Measurements from ENCODE around the gene FAM237B. TPM values are rescaled to one million over a fixed set of nuclear protein-coding genes. Genes with fewer than 3 reads are reported as not detected.
"Not testable (repeated sequence)": the region's sequence is repeated elsewhere in the genome, so short reads cannot be mapped to it uniquely, and the experiment has no call there.

FAM237B gene
- total RNA-seq (2022) = not detected in 2 replicates
- Bru-seq, nascent RNA = percentile 11 among the genes with signal in this experiment
- not detected for BruChase-seq, experiment 1, labeled RNA remaining after a 2-hour chase
- BruChase-seq, experiment 2, labeled RNA remaining after a 6-hour chase = not detected
- long read RNA-seq = 0 reads

DNA sequence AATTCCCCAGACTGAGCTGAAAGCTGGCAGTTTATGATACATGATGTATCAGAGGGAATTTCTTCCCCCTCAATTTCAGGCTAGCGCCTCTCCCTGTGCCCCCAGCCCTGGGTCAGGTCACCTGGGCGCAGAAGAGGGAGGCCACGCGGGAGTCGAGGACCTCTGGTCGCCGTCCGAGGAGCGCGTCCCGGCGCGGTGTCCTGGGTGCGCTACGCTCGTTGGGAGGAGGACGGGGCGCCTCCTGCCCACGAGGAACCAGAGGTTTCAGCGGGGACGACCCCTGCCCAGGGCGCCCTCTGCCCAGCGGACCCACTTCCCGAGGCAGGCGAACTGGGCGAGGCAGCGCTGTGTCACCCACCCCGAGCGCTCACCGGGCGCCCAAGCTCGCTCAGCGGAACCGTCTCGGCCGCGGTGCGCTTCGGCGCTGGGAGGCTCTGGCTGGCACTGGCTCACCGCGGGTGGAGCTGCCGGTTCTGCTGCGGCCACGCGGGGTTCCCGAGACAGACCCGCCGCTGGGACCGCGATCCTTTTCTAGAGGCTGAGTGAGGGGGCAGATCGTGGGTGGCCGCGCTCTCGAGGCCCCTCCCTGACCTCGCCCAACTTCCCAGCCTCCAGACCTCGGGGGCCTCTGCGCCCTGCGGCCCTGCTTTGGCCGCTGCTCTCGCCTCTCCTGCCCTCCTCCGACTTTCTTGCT is at the start of gene FAM237B:
Gene FAM237B, minus strand, starts transcription at position 504 of the 694 bp plus-strand sequence. CDS start 1,556 bp downstream, outside the sequence.
- peak within 1 kb of the TSS; percentile 87 for H3K4me3 Mint-ChIP-seq (ENCODE audit: unreplicated experiment)

DNA sequence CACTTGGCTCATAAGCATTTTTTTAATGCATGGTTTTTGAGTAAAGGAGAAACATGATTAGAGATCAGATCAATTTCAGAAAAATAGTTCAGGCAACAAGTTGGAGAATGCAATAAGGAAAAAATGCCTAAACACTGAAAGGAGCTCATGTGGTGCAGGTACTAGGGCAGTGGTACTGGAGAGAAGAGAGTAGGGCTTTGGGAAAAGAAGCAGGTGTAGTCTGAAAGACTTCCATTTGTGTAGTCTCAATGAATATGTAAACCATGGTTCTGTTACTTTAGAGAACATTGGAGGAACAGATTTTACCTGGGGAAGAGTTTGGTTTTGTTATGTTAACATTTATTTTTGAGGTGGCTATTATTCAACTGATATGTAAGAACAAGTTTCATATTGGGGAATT is 30.9 kb upstream of the FAM237B start:
- no peaks in the 10 kb centered on the region for H3K9me3 ChIP-seq
- BruUV-seq (replicated peaks) = no TSS peak
- Mint-ChIP-seq H3K4me1 (ENCODE audit: low read depth, unreplicated experiment) (peaks cover 24% of the 10 kb centered on the region), H3K36me3 (ENCODE audit: insufficient read depth, unreplicated experiment) (peaks cover 14% of the 10 kb centered on the region), H3K4me3 (ENCODE audit: unreplicated experiment) (no peak overlapping the region), H3K27ac (ENCODE audit: unreplicated experiment) (no peak overlapping the region), H3K9me3 (ENCODE audit: unreplicated experiment) (peaks cover 9% of the 10 kb centered on the region), H3K27me3 (ENCODE audit: insufficient read depth, unreplicated experiment) (no peaks in the 10 kb centered on the region)
- POLR2A ChIA-PET = no interaction called here
- intact Hi-C loops (cut with micrococcal nuclease; ENCODE audit: unreplicated experiment) = no loop called here
- H3K36me3 ChIP-seq (ENCODE audit: control insufficient read depth, insufficient read depth, low read length) = no peaks in the 10 kb centered on the region
- TF ChIP-seq, protein P1, sequence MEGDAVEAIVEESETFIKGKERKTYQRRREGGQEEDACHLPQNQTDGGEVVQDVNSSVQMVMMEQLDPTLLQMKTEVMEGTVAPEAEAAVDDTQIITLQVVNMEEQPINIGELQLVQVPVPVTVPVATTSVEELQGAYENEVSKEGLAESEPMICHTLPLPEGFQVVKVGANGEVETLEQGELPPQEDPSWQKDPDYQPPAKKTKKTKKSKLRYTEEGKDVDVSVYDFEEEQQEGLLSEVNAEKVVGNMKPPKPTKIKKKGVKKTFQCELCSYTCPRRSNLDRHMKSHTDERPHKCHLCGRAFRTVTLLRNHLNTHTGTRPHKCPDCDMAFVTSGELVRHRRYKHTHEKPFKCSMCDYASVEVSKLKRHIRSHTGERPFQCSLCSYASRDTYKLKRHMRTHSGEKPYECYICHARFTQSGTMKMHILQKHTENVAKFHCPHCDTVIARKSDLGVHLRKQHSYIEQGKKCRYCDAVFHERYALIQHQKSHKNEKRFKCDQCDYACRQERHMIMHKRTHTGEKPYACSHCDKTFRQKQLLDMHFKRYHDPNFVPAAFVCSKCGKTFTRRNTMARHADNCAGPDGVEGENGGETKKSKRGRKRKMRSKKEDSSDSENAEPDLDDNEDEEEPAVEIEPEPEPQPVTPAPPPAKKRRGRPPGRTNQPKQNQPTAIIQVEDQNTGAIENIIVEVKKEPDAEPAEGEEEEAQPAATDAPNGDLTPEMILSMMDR (IDR thresholded peaks at IDR 0.05; ENCODE audit: insufficient read depth in 1 of 2, low read depth in 1 of 2, low read length in 1 of 2, severe bottlenecking in 1 of 2, unreplicated experiment in 1 of 2) = no peak
- peaks cover 15% of the 10 kb centered on the region for H3K4me1 ChIP-seq
- no peak overlapping the region for H3K4me3 ChIP-seq (ENCODE audit: low read depth, low read length)
- H3K27me3 ChIP-seq (replicated peaks; ENCODE audit: control insufficient read depth, insufficient read depth, low read length) = no peaks in the 10 kb centered on the region
- CTCF ChIA-PET = no interaction called here
- DNase-seq = no peak

More for the DNA sequence above, at the start of gene FAM237B:
- H3K27me3 ChIP-seq (replicated peaks; ENCODE audit: control insufficient read depth, insufficient read depth, low read length) = no peaks in the 10 kb centered on the region; the same call in 1 of the 2 replicates
- BruUV-seq (replicated peaks) = no TSS peak
- peaks cover 8% of the 10 kb centered on the region; the same call in 1 of the 2 replicates for H3K4me1 ChIP-seq
- no peak within 1 kb of the TSS for H3K27ac Mint-ChIP-seq (ENCODE audit: unreplicated experiment)
- H3K27me3 Mint-ChIP-seq (ENCODE audit: insufficient read depth, unreplicated experiment) = peaks cover 25% of the 10 kb centered on the region
- intact Hi-C loops (cut with micrococcal nuclease; ENCODE audit: unreplicated experiment) = no loop called here
- DNase-seq = peak in 1 of 2 experiments; percentile 39
- no peaks in the 10 kb centered on the region for H3K36me3 ChIP-seq (ENCODE audit: control insufficient read depth, insufficient read depth, low read length)
- POLR2A ChIA-PET = no interaction called here
- peaks cover 7% of the 10 kb centered on the region for H3K4me1 Mint-ChIP-seq (ENCODE audit: low read depth, unreplicated experiment)
- peak within 1 kb of the TSS; percentile 35 for H3K4me3 ChIP-seq (ENCODE audit: low read depth, low read length)
- H3K36me3 Mint-ChIP-seq (ENCODE audit: insufficient read depth, unreplicated experiment) = no peaks in the 10 kb centered on the region
- TF ChIP-seq, protein P1 (IDR thresholded peaks at IDR 0.05; ENCODE audit: insufficient read depth in 1 of 2, low read depth in 1 of 2, low read length in 1 of 2, severe bottlenecking in 1 of 2, unreplicated experiment in 1 of 2) = no peak
- H3K9me3 ChIP-seq = no peaks in the 10 kb centered on the region
- no peaks in the 10 kb centered on the region for H3K9me3 Mint-ChIP-seq (ENCODE audit: unreplicated experiment)
- CTCF ChIA-PET = interaction anchor here (1.0 kb wide), 1 partner anchor 8 kb away, joined by 3 read pairs; no protein-coding TSS in a partner anchor

DNA sequence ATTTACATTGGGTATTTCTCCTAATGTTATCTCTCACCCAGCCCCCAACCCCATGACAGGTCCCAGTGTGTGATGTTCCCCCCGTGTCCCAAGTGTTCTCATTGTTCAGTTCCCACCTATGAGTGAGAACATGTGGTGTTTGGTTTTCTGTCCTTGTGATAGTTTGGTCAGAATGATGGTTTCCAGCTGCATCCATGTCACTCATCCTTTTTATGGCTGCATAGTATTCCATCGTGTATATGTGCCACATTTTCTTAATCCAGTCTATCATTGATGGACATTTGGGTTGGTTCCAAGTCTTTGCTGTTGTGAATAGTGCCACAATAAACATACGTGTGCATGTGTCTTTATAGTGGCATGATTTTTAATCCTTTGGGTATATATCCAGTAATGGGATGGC is 28.9 kb upstream of the FAM237B start:
- H3K27ac Mint-ChIP-seq (ENCODE audit: unreplicated experiment) = peak overlapping the region; percentile 45

More for the DNA sequence above, 28.9 kb upstream of the FAM237B start:
- CTCF ChIA-PET; H3K27me3 Mint-ChIP-seq (ENCODE audit: insufficient read depth, unreplicated experiment); H3K36me3 ChIP-seq (ENCODE audit: control insufficient read depth, insufficient read depth, low read length); H3K27me3 ChIP-seq (replicated peaks; ENCODE audit: control insufficient read depth, insufficient read depth, low read length); DNase-seq; H3K4me3 Mint-ChIP-seq (ENCODE audit: unreplicated experiment); intact Hi-C loops (cut with micrococcal nuclease; ENCODE audit: unreplicated experiment); H3K9me3 Mint-ChIP-seq (ENCODE audit: unreplicated experiment); H3K9me3 ChIP-seq; BruUV-seq (replicated peaks); H3K4me3 ChIP-seq (ENCODE audit: low read depth, low read length); H3K36me3 Mint-ChIP-seq (ENCODE audit: insufficient read depth, unreplicated experiment); POLR2A ChIA-PET: not testable (repeated sequence)
- H3K4me1 ChIP-seq = peaks cover 15% of the 10 kb centered on the region
- peaks cover 31% of the 10 kb centered on the region for H3K4me1 Mint-ChIP-seq (ENCODE audit: low read depth, unreplicated experiment)

All from Caco-2 (cell line).